ENCODE data around the gene HLA-DPB1. TPM values are rescaled to one million over a fixed set of nuclear protein-coding genes. Genes with fewer than 3 reads are reported as not detected.

Gene HLA-DPB1
- total and polyA plus RNA-seq, 9 of the 15 experiments (the other 6 are each of a cell fraction or from before 2014, with no cell fraction given) = 0.07 to 1.2 (median 0.51) TPM

GRCh38 chr6:33065312-33065711, 10.5 kb upstream of the HLA-DPB1 start (continued):
- no peak for TF ChIP-seq RREB1 (CRISPR knock-in tag; IDR thresholded peaks at IDR 0.05)
- no peak for TF ChIP-seq NR0B1 (IDR thresholded peaks at IDR 0.05; ENCODE audit: partially characterized antibody)
- TF ChIP-seq ESRRB (CRISPR knock-in tag; IDR thresholded peaks at IDR 0.05; ENCODE audit: borderline replicate concordance) = no peak

All from K562 (cell line).